Activated CD4-positive, alpha-beta memory T cell treated with anti-CD3 and anti-CD28 coated beads for 36 hours (primary cell): ENCODE data around the gene DAP. TPM values are rescaled to one million over a fixed set of nuclear protein-coding genes. Genes with fewer than 3 reads are reported as not detected.
"Not testable (repeated sequence)": the region's sequence is repeated elsewhere in the genome, so short reads cannot be mapped to it uniquely, and the experiment has no call there.

ENCODE experiments used
- CTCF ChIA-PET: fragments of 350-600 bp; sonication (Branson Sonifier 250); formaldehyde crosslinking; loops from one replicate; lab custom pipeline; 2021; ENCODE audit warnings: antibody characterized with exemption, inconsistent platforms; lab: Charles Lee
- POLR2A ChIA-PET: fragments of 350-600 bp; sonication (Branson Sonifier 250); formaldehyde crosslinking; loops from one replicate; lab custom pipeline; 2021; ENCODE audit warnings: antibody characterized with exemption; lab: Charles Lee
- DNase-seq: peaks from one replicate; pipeline ENCODE4 v3.0.0-alpha.2; 2020
- H3K27ac Mint-ChIP-seq: one replicate; pipeline ENCODE4 v1.8.0; 2021; ENCODE audit warnings: mixed read lengths
- H3K27me3 Mint-ChIP-seq: one replicate; pipeline ENCODE4 v1.8.0; 2021; ENCODE audit warnings: mixed read lengths
- H3K36me3 Mint-ChIP-seq: one replicate; pipeline ENCODE4 v1.8.0; 2021; ENCODE audit warnings: mixed read lengths
- H3K4me1 Mint-ChIP-seq: one replicate; pipeline ENCODE4 v1.8.0; 2021; ENCODE audit warnings: low read depth, mixed read lengths
- H3K4me3 Mint-ChIP-seq: one replicate; pipeline ENCODE4 v1.8.0; 2021; ENCODE audit warnings: mild to moderate bottlenecking, mixed read lengths
- H3K9me3 Mint-ChIP-seq: one replicate; pipeline ENCODE4 v1.8.0; 2021; ENCODE audit warnings: mixed read lengths
- intact Hi-C: fragments of 100-400 bp; cut with micrococcal nuclease; formaldehyde crosslinking; loops from one replicate; pipeline ENCODE4 v1.15.1; 2023
- total RNA-seq, 2 experiments: library from RNA; stranded (reverse); gene quantifications; one replicate each; pipeline ENCODE4 v1.2.3, GENCODE V29; 2021

DAP gene
- total RNA-seq, 2 experiments from 2014 or later, result 39.0 to 39.7 TPM

- intact Hi-C loops, result loop anchor here (1.0 to 2.0 kb wide), 3 partner anchors 39 to 283 kb away; partner anchors contain the start of gene MARCHF6
- peaks cover 12% of the 10 kb centered on the region for H3K9me3 Mint-ChIP-seq
- peak overlapping the region; percentile 98 for H3K27ac Mint-ChIP-seq
- DNase-seq, result peak; percentile 93
- peaks cover 17% of the 10 kb centered on the region for H3K36me3 Mint-ChIP-seq
- peak overlapping the region; percentile 77 for H3K4me3 Mint-ChIP-seq
- H3K4me1 Mint-ChIP-seq, result peaks cover 62% of the 10 kb centered on the region
- H3K27me3 Mint-ChIP-seq, result no peaks in the 10 kb centered on the region
- POLR2A ChIA-PET, result interaction anchor here (0.6 to 1.8 kb wide), 4 partner anchors 58 to 282 kb away, joined by 3 to 7 read pairs (median 3); partner anchors contain the start of gene MARCHF6
- CTCF ChIA-PET, result interaction anchor here (1.0 to 1.8 kb wide), 6 partner anchors 45 to 280 kb away, joined by 3 to 6 read pairs (median 4); no protein-coding TSS in a partner anchor
Observed at GRCh38 chr5:10635257-10635866, 125.7 kb downstream of the DAP start.

GRCh38 chr5:10634562-10634961 lies 126.5 kb downstream of the DAP start:
- POLR2A ChIA-PET, result interaction anchor here (1.2 to 1.8 kb wide), 4 partner anchors 57 to 281 kb away, joined by 3 to 7 read pairs (median 4); partner anchors contain the start of genes ANKRD33B and MARCHF6
- DNase-seq, result peak; percentile 55
- intact Hi-C loops, result loop anchor here (2.0 to 5.0 kb wide), 5 partner anchors 38 to 382 kb away; partner anchors contain the start of genes CCT5, MARCHF6 and ROPN1L
- Mint-ChIP-seq H3K36me3 (peaks cover 12% of the 10 kb centered on the region), H3K4me3 (no peak overlapping the region), H3K9me3 (peaks cover 9% of the 10 kb centered on the region), H3K4me1 (peaks cover 68% of the 10 kb centered on the region), H3K27me3 (peaks cover 3% of the 10 kb centered on the region), H3K27ac (peak overlapping the region; percentile 98)
- CTCF ChIA-PET, result interaction anchor here (0.8 to 1.8 kb wide), 5 partner anchors 50 to 280 kb away, joined by 3 to 6 read pairs (median 3); no protein-coding TSS in a partner anchor

GRCh38 chr5:10634050-10634449 lies 127.0 kb downstream of the DAP start:
- H3K4me1 Mint-ChIP-seq, result peaks cover 71% of the 10 kb centered on the region

GRCh38 chr5:10633271-10634049 lies 127.6 kb downstream of the DAP start:
- H3K27ac Mint-ChIP-seq, result peak overlapping the region; percentile 98
- H3K4me1 Mint-ChIP-seq, result peaks cover 73% of the 10 kb centered on the region
- peak overlapping the region; percentile 51 for H3K4me3 Mint-ChIP-seq
- DNase-seq, result peak; percentile 80
- ChIA-PET CTCF (interaction anchor here (1.2 kb wide), 1 partner anchor 214 kb away, joined by 3 read pairs; no protein-coding TSS in a partner anchor), POLR2A (interaction anchor here (0.7 to 1.8 kb wide), 4 partner anchors 70 to 383 kb away, joined by 3 to 5 read pairs (median 4); partner anchors contain the start of genes ANKRD33B, ATPSCKMT, CCT5 and DAP)
- peaks cover 6% of the 10 kb centered on the region for H3K9me3 Mint-ChIP-seq
- H3K36me3 Mint-ChIP-seq, result peaks cover 9% of the 10 kb centered on the region
- peaks cover 6% of the 10 kb centered on the region for H3K27me3 Mint-ChIP-seq
- intact Hi-C loops, result loop anchor here (2.0 to 5.0 kb wide), 7 partner anchors 37 to 381 kb away; partner anchors contain the start of genes ANKRD33B, CCT5, DAP and MARCHF6

More at GRCh38 chr5:10634050-10634449, 127.0 kb downstream of the DAP start:
- Mint-ChIP-seq H3K27me3 (peaks cover 6% of the 10 kb centered on the region), H3K36me3 (peaks cover 12% of the 10 kb centered on the region), H3K9me3 (peaks cover 9% of the 10 kb centered on the region), H3K27ac (peak overlapping the region; percentile 98), H3K4me3 (peak overlapping the region; percentile 38)
- peak; percentile 25 for DNase-seq
- intact Hi-C loops, result loop anchor here (2.0 to 5.0 kb wide), 5 partner anchors 37 to 382 kb away; partner anchors contain the start of genes CCT5, MARCHF6 and ROPN1L
- POLR2A ChIA-PET, result interaction anchor here (1.1 to 1.8 kb wide), 4 partner anchors 57 to 281 kb away, joined by 3 to 7 read pairs (median 4); partner anchors contain the start of genes ANKRD33B and MARCHF6
- CTCF ChIA-PET, result interaction anchor here (0.8 to 1.8 kb wide), 4 partner anchors 50 to 279 kb away, joined by 3 to 5 read pairs (median 3); no protein-coding TSS in a partner anchor

- ChIA-PET CTCF (interaction anchor here (0.9 to 1.6 kb wide), 3 partner anchors 57 to 189 kb away, joined by 3 to 5 read pairs (median 4); no protein-coding TSS in a partner anchor), POLR2A (interaction anchor here (0.8 to 1.8 kb wide), 3 partner anchors 129 to 279 kb away, joined by 3 to 8 read pairs (median 5); partner anchors contain the start of genes DAP and MARCHF6)
- H3K4me3 Mint-ChIP-seq, result peak overlapping the region; percentile 65
- H3K27me3 Mint-ChIP-seq, result peaks cover 6% of the 10 kb centered on the region
- peak overlapping the region; percentile 84 for H3K27ac Mint-ChIP-seq
- peaks cover 3% of the 10 kb centered on the region for H3K9me3 Mint-ChIP-seq
- intact Hi-C loops, result loop anchor here (1.0 to 5.0 kb wide), 7 partner anchors 53 to 380 kb away; partner anchors contain the start of genes ANKRD33B, CCT5, DAP and ROPN1L
- H3K4me1 Mint-ChIP-seq, result peaks cover 81% of the 10 kb centered on the region
- H3K36me3 Mint-ChIP-seq, result peaks cover 2% of the 10 kb centered on the region
- peak; percentile 89 for DNase-seq
Observed at GRCh38 chr5:10632110-10632761, 128.8 kb downstream of the DAP start.

GRCh38 chr5:10631316-10631996 lies 129.6 kb downstream of the DAP start:
- Mint-ChIP-seq H3K36me3 (peaks cover 2% of the 10 kb centered on the region), H3K27ac (peak overlapping the region; percentile 84), H3K4me3 (peak overlapping the region; percentile 65), H3K4me1 (peaks cover 77% of the 10 kb centered on the region), H3K27me3 (peaks cover 6% of the 10 kb centered on the region), H3K9me3 (peaks cover 3% of the 10 kb centered on the region)
- ChIA-PET CTCF (interaction anchor here (0.9 to 1.6 kb wide), 3 partner anchors 58 to 189 kb away, joined by 3 to 5 read pairs (median 4); no protein-coding TSS in a partner anchor), POLR2A (no interaction called here)
- DNase-seq, result no peak
- intact Hi-C loops, result loop anchor here (5.0 kb wide), 3 partner anchors 76 to 379 kb away; partner anchors contain the start of genes CCT5 and ROPN1L

- H3K36me3 Mint-ChIP-seq, DNase-seq, H3K27me3 Mint-ChIP-seq, H3K27ac Mint-ChIP-seq, CTCF ChIA-PET, H3K9me3 Mint-ChIP-seq, H3K4me3 Mint-ChIP-seq, POLR2A ChIA-PET: not testable (repeated sequence)
- H3K4me1 Mint-ChIP-seq, result peaks cover 70% of the 10 kb centered on the region
- intact Hi-C loops, result loop anchor here (5.0 kb wide), 3 partner anchors 77 to 378 kb away; partner anchors contain the start of genes CCT5 and ROPN1L
Observed at GRCh38 chr5:10630744-10631143, 130.3 kb downstream of the DAP start.

GRCh38 chr5:10630126-10630525 lies 130.9 kb downstream of the DAP start:
- H3K4me3 Mint-ChIP-seq, result no peak overlapping the region
- peaks cover 64% of the 10 kb centered on the region for H3K4me1 Mint-ChIP-seq
- peaks cover 3% of the 10 kb centered on the region for H3K9me3 Mint-ChIP-seq
- ChIA-PET CTCF (interaction anchor here (6.1 kb wide), 1 partner anchor 179 kb away, joined by 154 read pairs; no protein-coding TSS in a partner anchor), POLR2A (interaction anchor here (0.6 kb wide), 1 partner anchor 66 kb away, joined by 3 read pairs; the partner anchor contains the start of gene ANKRD33B)
- no peak overlapping the region for H3K27ac Mint-ChIP-seq
- H3K27me3 Mint-ChIP-seq, result peaks cover 6% of the 10 kb centered on the region
- peaks cover 2% of the 10 kb centered on the region for H3K36me3 Mint-ChIP-seq
- no peak for DNase-seq
- intact Hi-C loops, result loop anchor here (5.0 kb wide), 3 partner anchors 77 to 378 kb away; partner anchors contain the start of genes CCT5 and ROPN1L

- ChIA-PET CTCF (interaction anchor here (0.9 to 6.1 kb wide), 3 partner anchors 104 to 187 kb away, joined by 3 to 154 read pairs (median 3); no protein-coding TSS in a partner anchor), POLR2A (interaction anchor here (0.6 kb wide), 1 partner anchor 65 kb away, joined by 3 read pairs; the partner anchor contains the start of gene ANKRD33B)
- Mint-ChIP-seq H3K4me1 (peaks cover 59% of the 10 kb centered on the region), H3K9me3 (peaks cover 3% of the 10 kb centered on the region), H3K27me3 (peaks cover 6% of the 10 kb centered on the region), H3K4me3 (no peak overlapping the region), H3K27ac (no peak overlapping the region), H3K36me3 (peaks cover 2% of the 10 kb centered on the region)
- DNase-seq, result no peak
- intact Hi-C loops, result loop anchor here (2.0 to 5.0 kb wide), 4 partner anchors 78 to 377 kb away; partner anchors contain the start of genes CCT5 and ROPN1L
Observed at GRCh38 chr5:10629682-10630081, 131.4 kb downstream of the DAP start.
